Colonic mucosa (tissue), 4 donors: ENCODE measurements around the gene CDK11A. TPM values are rescaled to one million over a fixed set of nuclear protein-coding genes. Genes with fewer than 3 reads are reported as not detected.

ENCODE experiments used
- DNase-seq: peaks from one replicate; pipeline ENCODE4 v3.0.0-alpha.2; 2020
- H3K27ac ChIP-seq: fragments of 200-600 bp; one replicate; pipeline ENCODE4 v1.8.0; 2021
- H3K27me3 ChIP-seq: fragments of 200-600 bp; one replicate; pipeline ENCODE4 v1.8.0; 2021
- H3K36me3 ChIP-seq: fragments of 200-600 bp; one replicate; pipeline ENCODE4 v1.8.0; 2021
- H3K4me1 ChIP-seq: fragments of 200-600 bp; one replicate; pipeline ENCODE4 v1.8.0; 2021; ENCODE audit warnings: mild to moderate bottlenecking
- H3K4me3 ChIP-seq: fragments of 200-600 bp; one replicate; pipeline ENCODE4 v1.8.0; 2021
- H3K9ac ChIP-seq, 2 donors: one replicate each; pipeline ENCODE4 v1.7.0; 2013; ENCODE audit warnings: control low read depth in 2 of 2, low read depth in 2 of 2, low read length in 2 of 2
- H3K9me3 ChIP-seq: fragments of 200-600 bp; one replicate; pipeline ENCODE4 v1.8.0; 2021
- intact Hi-C: fragments of 100-400 bp; cut with DNase I; formaldehyde crosslinking; loops from one replicate; pipeline ENCODE4 v1.14.1; 2022
- total RNA-seq, 2 donors: library from RNA; stranded (reverse); fragmentation: NEBNext Ultra II Directional in 1 of 2; extraction: Animal tissue kit (Norgen Biotek cat#: 25700) in 1 of 2; gene quantifications; one replicate each; pipeline ENCODE4 v1.2.1, GENCODE V29; 2021
- TF ChIP-seq, protein P1 (sequence below): fragments of 200-600 bp; IDR thresholded peaks from one replicate; pipeline ENCODE4 v1.8.0; 2022; ENCODE audit warnings: antibody characterized with exemption, mild to moderate bottlenecking
- donor health status: healthy.
- donor health status: DM: no; HTN: no; CAD: no.
- donor health status: DM: no; HTN: no; CAD: no.

Gene CDK11A
- total RNA-seq, 2 donors from 2014 or later: 52.2 to 58.5 TPM

DNA sequence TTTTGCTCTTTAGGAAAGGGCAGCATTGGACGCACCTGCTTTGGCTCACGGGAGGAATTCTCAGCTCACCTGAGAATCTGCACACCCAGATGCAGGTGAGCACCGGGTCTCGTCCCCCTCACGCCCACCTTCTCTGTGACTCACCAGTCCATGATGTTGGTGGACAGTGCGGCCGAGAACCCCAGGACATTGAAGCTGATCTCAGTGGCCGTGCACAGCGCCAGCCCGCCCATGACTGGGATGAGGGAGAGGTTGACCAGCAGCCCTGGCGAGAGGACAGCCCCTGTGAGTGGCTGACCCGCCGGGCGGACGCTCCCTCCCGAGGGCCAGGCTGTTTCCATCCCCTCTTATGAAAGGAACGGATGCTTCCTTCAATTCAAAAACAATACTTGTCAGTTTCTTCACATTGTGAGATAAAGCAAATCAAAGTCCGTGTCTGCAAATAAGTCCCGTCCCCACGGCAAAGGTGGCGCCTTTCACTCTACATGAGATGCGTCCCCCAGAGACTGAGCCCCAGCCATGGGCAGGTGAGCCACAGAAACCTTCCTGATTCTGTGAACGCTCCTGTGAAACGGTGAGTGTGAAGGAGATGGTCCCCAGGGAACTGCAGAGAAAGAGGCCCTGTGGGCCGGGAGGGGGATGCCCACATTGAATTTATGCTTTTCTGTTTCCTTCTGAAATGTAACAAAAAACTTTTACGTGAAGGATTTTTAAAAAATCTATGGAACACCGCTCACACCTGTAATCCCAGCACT lies 52.6 kb downstream of the CDK11A start:
- H3K27me3 ChIP-seq: no peaks in the 10 kb centered on the region
- TF ChIP-seq, protein P1, sequence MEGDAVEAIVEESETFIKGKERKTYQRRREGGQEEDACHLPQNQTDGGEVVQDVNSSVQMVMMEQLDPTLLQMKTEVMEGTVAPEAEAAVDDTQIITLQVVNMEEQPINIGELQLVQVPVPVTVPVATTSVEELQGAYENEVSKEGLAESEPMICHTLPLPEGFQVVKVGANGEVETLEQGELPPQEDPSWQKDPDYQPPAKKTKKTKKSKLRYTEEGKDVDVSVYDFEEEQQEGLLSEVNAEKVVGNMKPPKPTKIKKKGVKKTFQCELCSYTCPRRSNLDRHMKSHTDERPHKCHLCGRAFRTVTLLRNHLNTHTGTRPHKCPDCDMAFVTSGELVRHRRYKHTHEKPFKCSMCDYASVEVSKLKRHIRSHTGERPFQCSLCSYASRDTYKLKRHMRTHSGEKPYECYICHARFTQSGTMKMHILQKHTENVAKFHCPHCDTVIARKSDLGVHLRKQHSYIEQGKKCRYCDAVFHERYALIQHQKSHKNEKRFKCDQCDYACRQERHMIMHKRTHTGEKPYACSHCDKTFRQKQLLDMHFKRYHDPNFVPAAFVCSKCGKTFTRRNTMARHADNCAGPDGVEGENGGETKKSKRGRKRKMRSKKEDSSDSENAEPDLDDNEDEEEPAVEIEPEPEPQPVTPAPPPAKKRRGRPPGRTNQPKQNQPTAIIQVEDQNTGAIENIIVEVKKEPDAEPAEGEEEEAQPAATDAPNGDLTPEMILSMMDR: no peak
- H3K4me3 ChIP-seq: no peak overlapping the region
- H3K9ac ChIP-seq: no peak overlapping the region
- no peak overlapping the region for H3K27ac ChIP-seq
- H3K4me1 ChIP-seq: no peaks in the 10 kb centered on the region
- intact Hi-C loops: no loop called here
- DNase-seq: no peak
- H3K9me3 ChIP-seq: no peaks in the 10 kb centered on the region
- peaks cover 8% of the 10 kb centered on the region for H3K36me3 ChIP-seq

DNA sequence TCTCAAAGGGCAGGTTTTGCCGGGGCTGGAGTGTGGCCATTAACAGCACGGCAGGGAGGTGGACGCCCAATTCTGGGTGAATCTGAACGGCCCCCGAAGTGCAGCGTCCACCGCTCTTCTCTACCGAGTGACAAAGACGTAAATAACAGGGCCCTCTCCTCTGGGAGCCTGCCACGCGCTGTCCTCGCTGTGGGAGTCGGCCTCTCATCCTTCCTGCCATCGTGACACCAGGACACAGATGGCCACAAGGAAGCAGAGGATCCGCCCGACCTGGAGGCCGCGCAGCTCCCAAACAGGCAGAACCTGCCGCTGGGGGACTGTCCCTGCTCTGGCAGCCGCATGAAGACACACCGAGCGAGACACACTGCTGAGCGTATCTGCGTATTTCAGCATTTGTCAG lies 53.3 kb downstream of the CDK11A start:
- Histone ChIP-seq H3K27me3 (no peaks in the 10 kb centered on the region), H3K9ac (no peak overlapping the region), H3K4me3 (no peak overlapping the region), H3K9me3 (no peaks in the 10 kb centered on the region), H3K27ac (no peak overlapping the region), H3K36me3 (peaks cover 8% of the 10 kb centered on the region), H3K4me1 (no peaks in the 10 kb centered on the region)
- TF ChIP-seq, protein P1: no peak
- intact Hi-C loops: no loop called here
- DNase-seq: no peak

DNA sequence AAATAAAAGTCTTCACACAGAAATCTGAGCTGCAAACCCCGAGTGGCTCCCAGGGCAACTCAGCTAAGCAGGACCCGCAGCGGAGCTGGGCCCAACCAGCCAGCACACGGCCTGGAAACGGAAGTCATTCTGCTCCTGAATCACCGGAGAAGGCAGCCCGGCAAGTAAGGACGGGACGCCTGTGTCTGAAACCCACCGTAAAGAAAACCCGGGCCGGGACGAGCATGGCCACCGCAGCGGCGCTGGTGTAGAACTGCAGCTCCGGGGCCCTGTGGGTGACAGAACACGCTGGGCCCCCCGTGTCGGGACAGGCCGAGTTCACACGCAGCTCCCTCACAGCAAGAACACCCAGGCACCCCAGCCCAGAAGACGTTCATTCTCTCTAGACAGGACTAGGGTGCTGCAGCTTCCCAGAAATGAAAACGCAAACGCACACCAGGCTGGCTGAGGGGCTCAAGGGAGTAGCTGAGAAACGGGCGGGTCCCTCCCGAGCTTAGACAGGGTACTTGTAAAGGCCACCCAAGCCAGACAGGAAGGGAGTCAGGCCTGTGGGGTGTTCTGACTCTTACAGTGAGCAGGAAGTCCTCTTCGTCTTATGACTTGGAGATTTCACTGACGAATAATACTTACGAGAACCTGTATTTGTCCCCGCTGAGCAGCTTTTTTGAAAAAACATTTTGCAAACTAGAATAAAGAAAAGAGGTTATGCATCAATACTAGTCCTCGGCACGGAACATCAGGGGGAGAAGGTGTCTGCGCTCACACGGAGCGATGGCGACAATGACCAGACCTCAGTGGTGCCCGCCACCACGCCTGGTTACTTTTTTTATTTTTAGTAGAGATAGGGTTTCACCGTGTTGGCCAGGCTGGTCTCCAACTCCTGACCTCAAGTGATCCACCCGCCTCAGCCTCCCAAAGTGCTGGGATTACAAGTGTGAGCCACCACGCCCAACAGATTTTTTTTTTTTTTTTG lies 54.4 kb downstream of the CDK11A start:
- H3K4me3 ChIP-seq: no peak overlapping the region
- DNase-seq: no peak
- intact Hi-C loops: no loop called here

DNA sequence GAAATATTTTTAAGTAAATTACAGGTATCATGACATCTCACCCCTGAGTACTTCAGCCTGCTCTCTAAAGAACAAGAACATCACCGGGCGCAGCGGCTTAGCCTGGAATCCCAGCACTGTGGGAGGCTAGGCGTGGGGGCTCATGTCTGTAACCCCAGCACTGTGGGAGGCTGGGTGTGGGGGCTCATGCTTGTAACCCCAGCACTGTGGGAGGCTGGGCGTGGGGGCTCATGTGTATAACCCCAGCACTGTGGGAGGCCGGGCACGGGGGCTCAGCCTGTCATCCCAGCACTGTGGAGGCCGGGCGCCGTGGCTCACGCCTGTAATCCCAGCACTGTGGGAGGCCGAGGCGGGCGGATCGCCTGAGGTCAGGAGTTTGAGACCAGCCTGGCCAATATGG lies 57.6 kb downstream of the CDK11A start:
- Histone ChIP-seq H3K9me3 (no peaks in the 10 kb centered on the region), H3K36me3 (peaks cover 7% of the 10 kb centered on the region), H3K27me3 (no peaks in the 10 kb centered on the region), H3K27ac (no peak overlapping the region), H3K4me3 (no peak overlapping the region), H3K4me1 (peaks cover 8% of the 10 kb centered on the region), H3K9ac (no peak overlapping the region)
- TF ChIP-seq, protein P1: no peak
- DNase-seq: no peak
- intact Hi-C loops: no loop called here

More for the DNA sequence above, 54.4 kb downstream of the CDK11A start:
- H3K4me1 ChIP-seq: no peaks in the 10 kb centered on the region
- no peaks in the 10 kb centered on the region for H3K27me3 ChIP-seq
- no peaks in the 10 kb centered on the region for H3K9me3 ChIP-seq
- H3K9ac ChIP-seq: no peak overlapping the region
- no peak overlapping the region for H3K27ac ChIP-seq
- H3K36me3 ChIP-seq: peaks cover 8% of the 10 kb centered on the region
- TF ChIP-seq, protein P1: no peak

DNA sequence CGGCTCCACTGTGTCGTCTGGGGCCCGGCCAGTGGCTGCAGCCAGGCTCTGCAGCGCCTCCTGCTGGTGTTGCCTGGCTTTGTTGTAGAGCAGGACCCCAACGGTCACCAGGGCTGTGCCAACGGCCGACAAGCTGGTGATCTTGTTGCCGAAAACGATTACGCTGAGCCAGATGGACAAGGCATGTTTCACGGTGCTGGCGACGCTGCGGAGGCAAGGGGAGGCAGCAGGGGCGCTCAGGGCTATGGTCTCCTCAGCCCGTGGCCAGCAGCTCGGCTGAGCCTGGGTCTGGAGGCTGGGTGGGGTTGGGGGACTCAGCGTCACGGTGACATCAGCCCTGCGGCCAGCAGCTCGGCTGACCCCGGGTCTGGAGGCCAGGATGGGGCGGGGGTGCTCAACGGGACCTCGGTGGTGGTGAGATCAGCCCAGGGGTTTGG lies 58.3 kb downstream of the CDK11A start:
- Histone ChIP-seq H3K27ac (no peak overlapping the region), H3K36me3 (peaks cover under 1% of the 10 kb centered on the region)

More for the DNA sequence above, 58.3 kb downstream of the CDK11A start:
- Histone ChIP-seq H3K27me3 (no peaks in the 10 kb centered on the region), H3K4me3 (no peak overlapping the region), H3K9ac (no peak overlapping the region), H3K9me3 (no peaks in the 10 kb centered on the region), H3K4me1 (peaks cover 8% of the 10 kb centered on the region)
- DNase-seq: no peak
- TF ChIP-seq, protein P1: peak; percentile 40
- intact Hi-C loops: no loop called here
